ENCODE results near the gene MPC1. TPM values are rescaled to one million over a fixed set of nuclear protein-coding genes. Genes with fewer than 3 reads are reported as not detected.
"Not testable (repeated sequence)": the region's sequence is repeated elsewhere in the genome, so short reads cannot be mapped to it uniquely, and the experiment has no call there.

MPC1 gene
- total and polyA plus RNA-seq, 2 donors: 40.5 to 106 TPM

DNA sequence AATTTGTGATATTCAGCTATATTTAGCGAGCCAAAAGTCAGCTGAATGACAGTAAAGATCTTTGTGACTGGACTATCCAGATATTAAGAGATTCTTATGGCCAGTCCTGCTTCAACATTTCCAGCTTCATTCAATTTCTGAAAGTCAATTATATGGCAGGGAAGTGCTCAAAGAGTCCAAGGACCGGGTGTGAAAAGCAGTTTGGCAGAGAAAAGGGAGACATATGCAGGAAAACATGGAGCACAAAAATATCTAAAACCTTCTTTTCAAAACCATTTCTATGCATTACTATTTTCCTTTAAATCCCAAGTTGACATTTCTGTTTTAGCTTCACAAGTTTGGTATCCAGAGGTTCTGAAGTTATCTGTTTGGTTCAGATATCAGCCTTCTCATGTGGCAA, 5.0 kb downstream of the MPC1 start:
- no peaks in the 10 kb centered on the region for H3K27me3 ChIP-seq (ENCODE audit: control insufficient read depth in 2 of 2, insufficient read depth in 1 of 2, low read length in 1 of 2)
- no peak overlapping the region for H3K4me3 ChIP-seq (ENCODE audit: low read length in 2 of 2)
- WGBS: 78% methylated on average over 2 of the region's 2 CpGs
- no peaks in the 10 kb centered on the region for H3K9me3 ChIP-seq (ENCODE audit: control insufficient read depth in 2 of 2, insufficient read depth in 1 of 2, low read length in 1 of 2)
- H3K36me3 ChIP-seq (ENCODE audit: control insufficient read depth in 2 of 2, insufficient read depth in 2 of 2, low read length in 1 of 2): no peaks in the 10 kb centered on the region
- H3K27ac ChIP-seq (ENCODE audit: low read depth in 1 of 2, low read length in 1 of 2): no peak overlapping the region
- no peak for DNase-seq (ENCODE audit: low read depth in 6 of 9, low spot score in 9 of 9)
- no peaks in the 10 kb centered on the region for H3K4me1 ChIP-seq (ENCODE audit: control insufficient read depth in 2 of 2, insufficient read depth in 2 of 2, low read length in 2 of 2)

DNA sequence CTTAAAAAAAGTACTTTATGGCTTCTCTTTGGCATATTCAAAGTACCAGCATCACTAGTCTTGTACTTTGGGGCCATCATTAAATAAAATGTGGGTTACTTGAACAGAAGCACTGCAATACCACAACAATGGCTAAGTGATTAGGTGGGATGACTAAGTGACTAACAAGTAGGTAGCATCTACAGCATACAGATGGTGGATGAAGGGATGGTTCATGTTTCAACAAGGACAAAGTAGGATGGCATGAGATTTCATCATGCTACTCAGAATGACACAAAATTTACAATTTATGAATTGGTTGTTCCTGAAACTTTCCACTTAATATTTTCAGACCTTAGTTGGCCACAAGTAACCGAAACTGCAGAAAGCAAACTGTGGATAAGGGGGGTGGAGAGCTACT, 7.7 kb downstream of the MPC1 start:
- Histone ChIP-seq H3K4me1 (ENCODE audit: control insufficient read depth in 2 of 2, insufficient read depth in 2 of 2, low read length in 2 of 2) (no peaks in the 10 kb centered on the region), H3K27me3 (ENCODE audit: control insufficient read depth in 2 of 2, insufficient read depth in 1 of 2, low read length in 1 of 2) (no peaks in the 10 kb centered on the region), H3K4me3 (ENCODE audit: low read length in 2 of 2) (no peak overlapping the region), H3K36me3 (ENCODE audit: control insufficient read depth in 2 of 2, insufficient read depth in 2 of 2, low read length in 1 of 2) (no peaks in the 10 kb centered on the region), H3K9me3 (ENCODE audit: control insufficient read depth in 2 of 2, insufficient read depth in 1 of 2, low read length in 1 of 2) (no peaks in the 10 kb centered on the region), H3K27ac (ENCODE audit: low read depth in 1 of 2, low read length in 1 of 2) (no peak overlapping the region)
- no peak for DNase-seq (ENCODE audit: low read depth in 6 of 9, low spot score in 9 of 9)
- 100% methylated on average over 1 of the region's 1 CpG for WGBS

GRCh38 chr6:166370489-166370888, 12.3 kb downstream of the MPC1 start:
- Histone ChIP-seq H3K4me1 (ENCODE audit: control insufficient read depth in 2 of 2, insufficient read depth in 2 of 2, low read length in 2 of 2) (no peaks in the 10 kb centered on the region), H3K27ac (ENCODE audit: low read depth in 1 of 2, low read length in 1 of 2) (no peak overlapping the region), H3K4me3 (ENCODE audit: low read length in 2 of 2) (no peak overlapping the region), H3K36me3 (ENCODE audit: control insufficient read depth in 2 of 2, insufficient read depth in 2 of 2, low read length in 1 of 2) (peaks cover 4 to 9% of the 10 kb centered on the region in 2 donors), H3K27me3 (ENCODE audit: control insufficient read depth in 2 of 2, insufficient read depth in 1 of 2, low read length in 1 of 2) (no peaks in the 10 kb centered on the region), H3K9me3 (ENCODE audit: control insufficient read depth in 2 of 2, insufficient read depth in 1 of 2, low read length in 1 of 2) (no peaks in the 10 kb centered on the region)
- 96% methylated on average over 3 of the region's 3 CpGs for WGBS
- no peak for DNase-seq (ENCODE audit: low read depth in 6 of 9, low spot score in 9 of 9)

DNA sequence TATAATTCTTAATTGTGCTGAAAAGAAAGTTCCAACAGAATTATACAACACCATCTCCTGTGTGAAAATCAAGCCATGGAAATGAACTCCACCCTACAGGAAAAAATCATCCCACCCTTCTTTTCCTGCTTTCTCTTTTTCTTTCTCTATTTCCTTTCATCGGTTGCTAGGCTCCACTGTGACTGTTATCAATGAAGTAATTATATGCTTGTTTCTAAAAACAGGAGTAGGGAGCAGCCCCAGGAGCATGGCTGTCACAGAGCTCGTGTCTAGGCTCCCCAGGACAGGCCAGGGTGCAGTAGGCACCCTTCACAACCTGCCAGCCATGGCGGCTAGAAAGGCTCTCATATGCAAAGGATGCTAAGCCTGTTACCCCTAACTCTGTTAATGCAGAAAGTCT, 13.0 kb downstream of the MPC1 start:
- Histone ChIP-seq H3K9me3 (ENCODE audit: control insufficient read depth in 2 of 2, insufficient read depth in 1 of 2, low read length in 1 of 2) (no peaks in the 10 kb centered on the region), H3K36me3 (ENCODE audit: control insufficient read depth in 2 of 2, insufficient read depth in 2 of 2, low read length in 1 of 2) (peaks cover 4 to 11% of the 10 kb centered on the region in 2 donors), H3K4me3 (ENCODE audit: low read length in 2 of 2) (no peak overlapping the region), H3K4me1 (ENCODE audit: control insufficient read depth in 2 of 2, insufficient read depth in 2 of 2, low read length in 2 of 2) (no peaks in the 10 kb centered on the region), H3K27me3 (ENCODE audit: control insufficient read depth in 2 of 2, insufficient read depth in 1 of 2, low read length in 1 of 2) (no peaks in the 10 kb centered on the region), H3K27ac (ENCODE audit: low read depth in 1 of 2, low read length in 1 of 2) (no peak overlapping the region)
- 91% methylated on average over 3 of the region's 3 CpGs for WGBS
- no peak for DNase-seq (ENCODE audit: low read depth in 6 of 9, low spot score in 9 of 9)

DNA sequence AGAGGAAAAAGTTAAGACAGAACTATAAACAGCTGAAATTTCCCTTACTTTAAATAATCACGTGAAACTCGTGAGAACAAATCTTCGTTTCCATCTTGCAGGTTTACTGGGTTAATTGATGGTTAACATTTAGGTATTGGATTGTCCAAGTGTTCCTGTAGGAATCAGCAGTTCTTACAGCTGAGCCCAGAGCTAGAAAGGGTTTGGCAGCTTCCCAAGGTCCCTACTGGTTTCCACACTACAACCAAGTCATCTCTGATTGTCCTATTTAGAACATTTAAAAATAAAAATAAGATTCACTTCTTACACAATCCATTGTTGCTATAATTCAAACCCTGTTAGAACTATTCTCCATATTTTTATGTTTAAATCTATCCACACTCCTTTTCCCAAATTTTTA, 15.8 kb downstream of the MPC1 start:
- H3K27ac ChIP-seq (ENCODE audit: low read depth in 1 of 2, low read length in 1 of 2): no peak overlapping the region

GRCh38 chr6:166365806-166366205, 16.9 kb downstream of the MPC1 start:
- DNase-seq (ENCODE audit: low read depth in 6 of 9, low spot score in 9 of 9): no peak
- Histone ChIP-seq H3K4me3 (ENCODE audit: low read length in 2 of 2) (no peak overlapping the region), H3K36me3 (ENCODE audit: control insufficient read depth in 2 of 2, insufficient read depth in 2 of 2, low read length in 1 of 2) (peaks cover 23% of the 10 kb centered on the region in 2 donors), H3K9me3 (ENCODE audit: control insufficient read depth in 2 of 2, insufficient read depth in 1 of 2, low read length in 1 of 2) (no peaks in the 10 kb centered on the region), H3K27me3 (ENCODE audit: control insufficient read depth in 2 of 2, insufficient read depth in 1 of 2, low read length in 1 of 2) (no peaks in the 10 kb centered on the region), H3K4me1 (ENCODE audit: control insufficient read depth in 2 of 2, insufficient read depth in 2 of 2, low read length in 2 of 2) (no peaks in the 10 kb centered on the region), H3K27ac (ENCODE audit: low read depth in 1 of 2, low read length in 1 of 2) (no peak overlapping the region)
- 97% methylated on average over 6 of the region's 6 CpGs for WGBS

More for the DNA sequence above, 15.8 kb downstream of the MPC1 start:
- no peaks in the 10 kb centered on the region for H3K27me3 ChIP-seq (ENCODE audit: control insufficient read depth in 2 of 2, insufficient read depth in 1 of 2, low read length in 1 of 2)
- no peak overlapping the region for H3K4me3 ChIP-seq (ENCODE audit: low read length in 2 of 2)
- no peaks in the 10 kb centered on the region for H3K4me1 ChIP-seq (ENCODE audit: control insufficient read depth in 2 of 2, insufficient read depth in 2 of 2, low read length in 2 of 2)
- WGBS: 98% methylated on average over 3 of the region's 3 CpGs
- no peaks in the 10 kb centered on the region for H3K9me3 ChIP-seq (ENCODE audit: control insufficient read depth in 2 of 2, insufficient read depth in 1 of 2, low read length in 1 of 2)
- H3K36me3 ChIP-seq (ENCODE audit: control insufficient read depth in 2 of 2, insufficient read depth in 2 of 2, low read length in 1 of 2): peaks cover 23% of the 10 kb centered on the region in 2 donors
- no peak for DNase-seq (ENCODE audit: low read depth in 6 of 9, low spot score in 9 of 9)

GRCh38 chr6:166365221-166365620, 17.5 kb downstream of the MPC1 start:
- WGBS: 94% methylated on average over 2 of the region's 2 CpGs
- Histone ChIP-seq H3K36me3 (ENCODE audit: control insufficient read depth in 2 of 2, insufficient read depth in 2 of 2, low read length in 1 of 2) (peaks cover 23% of the 10 kb centered on the region in 2 donors), H3K27me3 (ENCODE audit: control insufficient read depth in 2 of 2, insufficient read depth in 1 of 2, low read length in 1 of 2) (no peaks in the 10 kb centered on the region), H3K4me3 (ENCODE audit: low read length in 2 of 2) (no peak overlapping the region), H3K9me3 (ENCODE audit: control insufficient read depth in 2 of 2, insufficient read depth in 1 of 2, low read length in 1 of 2) (no peaks in the 10 kb centered on the region), H3K4me1 (ENCODE audit: control insufficient read depth in 2 of 2, insufficient read depth in 2 of 2, low read length in 2 of 2) (no peaks in the 10 kb centered on the region), H3K27ac (ENCODE audit: low read depth in 1 of 2, low read length in 1 of 2) (no peak overlapping the region)
- no peak for DNase-seq (ENCODE audit: low read depth in 6 of 9, low spot score in 9 of 9)

DNA sequence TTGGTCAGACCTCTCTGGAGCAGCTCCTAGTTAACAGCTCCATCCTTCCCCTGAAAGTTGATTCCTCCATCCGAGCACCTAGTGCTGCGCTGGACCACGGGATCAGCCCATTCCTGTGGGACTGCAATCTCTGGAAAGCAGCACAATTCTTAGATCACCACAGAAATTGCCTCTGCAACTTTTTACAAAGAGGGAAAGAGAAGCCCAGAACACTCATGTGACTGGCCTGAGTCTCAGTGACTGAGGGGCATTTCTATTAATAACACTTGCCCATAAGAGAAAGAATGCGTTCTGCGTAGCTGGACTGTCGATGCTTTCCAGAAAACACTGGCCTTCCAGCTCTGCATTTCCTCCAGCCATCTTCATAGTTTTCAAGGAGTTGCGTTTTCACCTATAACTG, 18.3 kb downstream of the MPC1 start:
- no peak for DNase-seq (ENCODE audit: low read depth in 6 of 9, low spot score in 9 of 9)
- no peak overlapping the region for H3K27ac ChIP-seq (ENCODE audit: low read depth in 1 of 2, low read length in 1 of 2)
- no peak overlapping the region for H3K4me3 ChIP-seq (ENCODE audit: low read length in 2 of 2)
- 96% methylated on average over 7 of the region's 7 CpGs for WGBS
- peaks cover 20 to 23% of the 10 kb centered on the region in 2 donors for H3K36me3 ChIP-seq (ENCODE audit: control insufficient read depth in 2 of 2, insufficient read depth in 2 of 2, low read length in 1 of 2)
- H3K9me3 ChIP-seq (ENCODE audit: control insufficient read depth in 2 of 2, insufficient read depth in 1 of 2, low read length in 1 of 2): no peaks in the 10 kb centered on the region
- H3K27me3 ChIP-seq (ENCODE audit: control insufficient read depth in 2 of 2, insufficient read depth in 1 of 2, low read length in 1 of 2): no peaks in the 10 kb centered on the region
- H3K4me1 ChIP-seq (ENCODE audit: control insufficient read depth in 2 of 2, insufficient read depth in 2 of 2, low read length in 2 of 2): no peaks in the 10 kb centered on the region

- not testable (repeated sequence) for H3K27me3 ChIP-seq (ENCODE audit: control insufficient read depth in 2 of 2, insufficient read depth in 1 of 2, low read length in 1 of 2); DNase-seq (ENCODE audit: low read depth in 6 of 9, low spot score in 9 of 9); H3K4me1 ChIP-seq (ENCODE audit: control insufficient read depth in 2 of 2, insufficient read depth in 2 of 2, low read length in 2 of 2); H3K9me3 ChIP-seq (ENCODE audit: control insufficient read depth in 2 of 2, insufficient read depth in 1 of 2, low read length in 1 of 2); H3K4me3 ChIP-seq (ENCODE audit: low read length in 2 of 2); H3K27ac ChIP-seq (ENCODE audit: low read depth in 1 of 2, low read length in 1 of 2)
- peaks cover 20 to 23% of the 10 kb centered on the region in 2 donors for H3K36me3 ChIP-seq (ENCODE audit: control insufficient read depth in 2 of 2, insufficient read depth in 2 of 2, low read length in 1 of 2)
- 99% methylated on average over 4 of the region's 4 CpGs for WGBS
Observed at GRCh38 chr6:166362427-166362826, 20.3 kb downstream of the MPC1 start.

DNA sequence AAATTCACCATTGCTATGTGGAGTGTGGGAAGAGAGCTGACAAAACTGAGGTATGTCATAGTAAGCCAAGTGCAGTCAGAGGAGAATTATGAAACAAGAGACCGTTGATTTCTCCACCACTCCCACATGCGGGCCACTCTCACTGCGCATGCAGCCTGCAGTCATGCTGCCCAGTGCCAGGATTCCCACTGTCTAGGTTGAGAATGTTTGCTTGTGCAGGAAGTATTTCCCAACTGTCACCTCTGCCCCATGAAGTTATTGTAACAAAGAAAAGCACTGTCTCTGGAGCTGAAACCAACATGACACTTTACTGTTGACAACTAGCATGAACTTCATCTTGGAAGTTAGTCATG, 21.7 kb downstream of the MPC1 start:
- 90% methylated on average over 3 of the region's 3 CpGs for WGBS
- H3K9me3 ChIP-seq (ENCODE audit: control insufficient read depth in 2 of 2, insufficient read depth in 1 of 2, low read length in 1 of 2): no peaks in the 10 kb centered on the region

More for the DNA sequence above, 21.7 kb downstream of the MPC1 start:
- Histone ChIP-seq H3K27ac (ENCODE audit: low read depth in 1 of 2, low read length in 1 of 2) (no peak overlapping the region), H3K36me3 (ENCODE audit: control insufficient read depth in 2 of 2, insufficient read depth in 2 of 2, low read length in 1 of 2) (peaks cover 19 to 23% of the 10 kb centered on the region in 2 donors), H3K27me3 (ENCODE audit: control insufficient read depth in 2 of 2, insufficient read depth in 1 of 2, low read length in 1 of 2) (no peaks in the 10 kb centered on the region), H3K4me3 (ENCODE audit: low read length in 2 of 2) (no peak overlapping the region), H3K4me1 (ENCODE audit: control insufficient read depth in 2 of 2, insufficient read depth in 2 of 2, low read length in 2 of 2) (no peaks in the 10 kb centered on the region)
- no peak for DNase-seq (ENCODE audit: low read depth in 6 of 9, low spot score in 9 of 9)
